WTC11 (cell line): ENCODE results near the gene EPM2A. TPM values are rescaled to one million over a fixed set of nuclear protein-coding genes. Genes with fewer than 3 reads are reported as not detected.

Experiments
- ATAC-seq: fragments of 200-7000 bp; cut with Tn5 transposase; 2 replicates; pipeline ENCODE4 v1.10.0; 2021; ENCODE audit warnings: mild to moderate bottlenecking, moderate library complexity
- CTCF ChIA-PET: fragments of 300-600 bp; sonication (Branson Sonifier 250); formaldehyde crosslinking; loops from one replicate; lab custom pipeline; 2021; ENCODE audit warnings: antibody characterized with exemption; lab: Charles Lee
- POLR2A ChIA-PET: fragments of 350-600 bp; sonication (Branson Sonifier 250); formaldehyde crosslinking; loops from one replicate; lab custom pipeline; 2021; ENCODE audit warnings: antibody characterized with exemption; lab: Charles Lee
- DNase-seq: peaks from one replicate; pipeline ENCODE4 v3.0.0; 2021; ENCODE audit warnings: low spot score
- H3K27ac Mint-ChIP-seq: 2 replicates; pipeline ENCODE4 v1.8.0; 2021; ENCODE audit warnings: mixed read lengths
- H3K27me3 Mint-ChIP-seq: 2 replicates; pipeline ENCODE4 v1.8.0; 2021; ENCODE audit warnings: low read depth, mild to moderate bottlenecking, moderate library complexity, mixed read lengths
- H3K36me3 Mint-ChIP-seq: 2 replicates; pipeline ENCODE4 v1.8.0; 2021; ENCODE audit warnings: mixed read lengths
- H3K4me1 Mint-ChIP-seq: 2 replicates; pipeline ENCODE4 v1.8.0; 2022; ENCODE audit warnings: mixed read lengths
- H3K4me3 Mint-ChIP-seq: 2 replicates; pipeline ENCODE4 v1.8.0; 2021; ENCODE audit warnings: mild to moderate bottlenecking, moderate library complexity, mixed read lengths
- H3K9me3 Mint-ChIP-seq: 2 replicates; pipeline ENCODE4 v1.8.0; 2021; ENCODE audit warnings: mixed read lengths
- AR ChIP-seq: fragments of 250-450 bp; sonication (Bioruptor Pico); IDR thresholded peaks from 2 replicates; pipeline ENCODE4 v1.9.0; 2021; ENCODE audit warnings: mild to moderate bottlenecking
- CTCF ChIP-seq: fragments of 200-600 bp; IDR thresholded peaks from 2 replicates; pipeline ENCODE4 v1.8.0; 2022; ENCODE audit warnings: antibody characterized with exemption
- ERG ChIP-seq: fragments of 250-450 bp; sonication (Bioruptor Pico); IDR thresholded peaks from 2 replicates; pipeline ENCODE4 v1.8.0; 2021; ENCODE audit warnings: mild to moderate bottlenecking
- ESRRA ChIP-seq: sonication (generic); formaldehyde crosslinking; IDR thresholded peaks from 2 replicates; pipeline ENCODE4 v1.8.1; 2022; ENCODE audit warnings: mild to moderate bottlenecking, missing genetic modification reagents, borderline replicate concordance
- FOXP1 ChIP-seq: sonication (generic); formaldehyde crosslinking; IDR thresholded peaks from 2 replicates; pipeline ENCODE4 v1.8.0; 2022; ENCODE audit warnings: missing genetic modification reagents, mild to moderate bottlenecking, moderate library complexity, borderline replicate concordance
- NFE2L1 ChIP-seq: sonication (generic); formaldehyde crosslinking; IDR thresholded peaks from 2 replicates; pipeline ENCODE4 v1.8.1; 2023; ENCODE audit warnings: missing genetic modification reagents
- NR2C2 ChIP-seq: sonication (generic); formaldehyde crosslinking; IDR thresholded peaks from 2 replicates; pipeline ENCODE4 v1.8.0; 2022; ENCODE audit warnings: mild to moderate bottlenecking, missing genetic modification reagents
- SP1 ChIP-seq: sonication (generic); formaldehyde crosslinking; conservative IDR thresholded peaks from 2 replicates; pipeline ENCODE4 v1.8.1; 2022; ENCODE audit warnings: missing genetic modification reagents
- TCF7 ChIP-seq: sonication (generic); formaldehyde crosslinking; IDR thresholded peaks from 2 replicates; pipeline ENCODE4 v1.8.0; 2022; ENCODE audit warnings: mild to moderate bottlenecking, low read depth, missing genetic modification reagents, moderate library complexity
- ZNF121 ChIP-seq: sonication (generic); formaldehyde crosslinking; IDR thresholded peaks from 2 replicates; pipeline ENCODE4 v1.8.0; 2023; ENCODE audit warnings: missing genetic modification reagents
- total RNA-seq: library from RNA; stranded (reverse); gene quantifications from 3 replicates; pipeline ENCODE4 v1.2.3, GENCODE V29; 2021
- TF ChIP-seq, protein P1 (sequence below): fragments of 250-450 bp; sonication (Bioruptor Pico); conservative IDR thresholded peaks from 2 replicates; pipeline ENCODE4 v1.9.0; 2021; ENCODE audit warnings: mild to moderate bottlenecking
- TF ChIP-seq, protein P2 (sequence below): sonication (generic); formaldehyde crosslinking; IDR thresholded peaks from 2 replicates; pipeline ENCODE4 v1.8.0; 2022; ENCODE audit warnings: mild to moderate bottlenecking, missing genetic modification reagents
- TF ChIP-seq, protein P3 (sequence below): sonication (generic); formaldehyde crosslinking; IDR thresholded peaks from 2 replicates; pipeline ENCODE4 v1.8.1; 2023; ENCODE audit warnings: mild to moderate bottlenecking, missing genetic modification reagents, borderline replicate concordance

Gene EPM2A
- total RNA-seq, 1 experiment from 2014 or later = 5.3 TPM

DNA sequence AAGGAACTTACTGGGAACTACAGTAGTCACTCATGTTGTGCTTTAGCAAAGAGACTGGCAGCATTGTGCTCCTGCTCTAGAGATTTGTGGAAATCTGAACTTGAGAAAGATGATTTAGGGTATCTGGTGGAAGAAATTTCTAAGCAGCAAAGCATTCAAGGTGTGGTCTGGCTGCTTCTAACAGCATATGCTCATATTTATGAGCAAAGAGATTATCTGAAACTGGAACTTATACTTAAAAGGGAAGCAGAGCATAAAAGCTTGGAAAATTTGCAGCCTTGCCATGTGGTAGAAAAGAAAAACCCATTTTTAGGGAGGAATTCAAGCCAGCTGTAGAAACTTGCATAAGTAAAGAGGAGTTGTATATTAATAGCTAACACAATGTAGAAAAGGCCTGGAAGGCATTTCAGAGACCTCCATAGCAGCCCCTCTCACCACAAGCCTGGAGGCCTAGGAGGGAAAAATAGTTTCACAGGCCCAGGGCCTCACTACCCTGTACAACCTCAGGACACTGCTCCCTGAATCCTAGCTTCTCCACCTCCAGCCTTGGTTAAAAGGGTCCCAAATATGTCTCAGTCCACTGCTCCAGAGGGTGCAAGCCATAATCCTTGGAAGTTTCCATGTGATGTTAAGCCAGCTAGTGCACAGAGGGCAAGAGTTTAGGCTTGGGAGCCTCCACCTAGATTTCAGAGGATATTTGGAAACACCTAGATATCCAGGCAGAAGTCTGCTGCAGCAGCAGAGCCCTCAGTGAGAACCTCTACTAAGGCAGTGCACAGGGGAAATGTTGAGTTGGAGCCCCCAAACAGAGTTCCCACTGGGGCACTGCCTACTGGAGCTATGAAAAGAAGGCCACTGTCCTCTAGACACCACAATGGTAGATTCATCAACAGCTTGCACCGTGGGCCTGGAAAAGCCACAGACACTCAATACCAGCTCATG is 6.6 kb downstream of the EPM2A start:
- Mint-ChIP-seq H3K4me3 (no peak overlapping the region), H3K27ac (no peak overlapping the region), H3K36me3 (peaks cover 24% of the 10 kb centered on the region), H3K9me3 (peaks cover 34% of the 10 kb centered on the region), H3K27me3 (no peaks in the 10 kb centered on the region; the same call in 1 of the 2 replicates), H3K4me1 (peaks cover 1% of the 10 kb centered on the region)
- TF ChIP-seq, protein P1, sequence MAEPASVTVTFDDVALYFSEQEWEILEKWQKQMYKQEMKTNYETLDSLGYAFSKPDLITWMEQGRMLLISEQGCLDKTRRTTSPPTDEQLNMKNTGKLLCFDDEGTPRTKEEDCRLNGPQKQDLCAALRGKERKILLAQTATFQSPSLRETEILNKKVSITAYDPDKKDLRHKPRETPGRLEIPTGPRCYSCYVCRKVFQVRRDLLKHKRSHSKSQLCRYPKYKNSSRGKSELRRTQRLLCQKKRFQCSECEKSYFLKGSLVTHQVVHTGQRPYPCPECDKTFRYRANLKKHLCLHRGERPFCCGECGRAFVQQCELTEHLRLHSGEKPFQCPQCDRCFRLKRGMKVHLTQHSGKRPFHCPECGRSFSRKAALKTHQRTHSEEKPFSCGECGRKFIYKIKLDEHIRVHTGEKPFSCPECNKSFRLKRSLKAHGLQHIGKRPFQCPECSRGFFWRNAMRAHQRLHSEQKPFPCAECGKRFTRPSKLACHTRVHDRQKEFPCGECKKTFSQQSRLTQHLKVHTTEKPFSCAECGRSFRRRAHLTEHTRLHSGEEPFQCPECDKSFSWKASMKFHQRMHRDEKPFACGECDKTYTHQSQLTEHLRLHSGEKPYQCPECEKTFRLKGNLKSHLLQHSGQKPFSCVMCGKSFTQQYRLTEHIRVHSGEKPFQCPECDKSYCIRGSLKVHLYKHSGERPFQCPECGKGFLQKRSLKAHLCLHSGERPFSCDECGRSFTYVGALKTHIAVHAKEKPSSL (CRISPR knock-in tag) = no peak
- TF ChIP-seq TCF7 (CRISPR knock-in tag) = no peak
- TF ChIP-seq NFE2L1 (CRISPR knock-in tag) = no peak
- no peak for TF ChIP-seq ESRRA (CRISPR knock-in tag)
- CTCF ChIA-PET = no interaction called here
- POLR2A ChIA-PET = no interaction called here
- ATAC-seq (no peak), DNase-seq (no peak)

DNA sequence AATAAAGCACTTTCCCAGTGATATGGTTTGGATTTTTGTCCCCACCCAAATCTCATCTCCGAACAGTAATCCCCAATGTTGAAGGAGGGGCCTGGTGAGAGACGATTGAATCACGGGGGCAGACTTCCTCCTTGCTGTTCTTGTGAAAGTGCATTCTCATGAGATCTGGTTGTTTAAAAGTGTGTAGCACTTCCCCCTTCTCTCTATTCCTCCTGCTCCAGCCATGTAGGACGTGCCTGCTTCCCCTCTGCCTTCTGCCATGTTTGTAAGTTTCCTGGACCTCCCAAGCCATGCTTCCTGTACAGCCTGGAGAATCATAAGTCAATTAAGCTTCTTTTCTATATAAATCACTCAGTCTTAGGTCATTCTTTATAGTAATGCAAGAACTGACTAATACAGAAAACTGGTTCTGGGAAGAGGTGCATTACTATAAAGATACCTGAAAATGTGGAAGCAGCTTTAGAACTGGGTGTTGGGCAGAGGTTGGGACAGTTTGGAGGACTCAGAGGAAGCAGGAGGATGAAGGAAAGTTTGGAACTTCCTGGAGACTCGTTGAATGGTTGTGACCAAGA is 7.4 kb downstream of the EPM2A start:
- Mint-ChIP-seq H3K9me3 (peaks cover 37% of the 10 kb centered on the region), H3K36me3 (peaks cover 24% of the 10 kb centered on the region), H3K4me1 (no peaks in the 10 kb centered on the region), H3K4me3 (no peak overlapping the region), H3K27ac (no peak overlapping the region)
- ATAC-seq = no peak
- POLR2A ChIA-PET = no interaction called here
- DNase-seq = no peak
- TF ChIP-seq TCF7 (CRISPR knock-in tag) (no peak), NR2C2 (CRISPR knock-in tag) (no peak), ERG (CRISPR knock-in tag) (no peak), CTCF (no peak), AR (CRISPR knock-in tag) (no peak), ZNF121 (no peak), FOXP1 (no peak), SP1 (CRISPR knock-in tag) (no peak)
- TF ChIP-seq, protein P2, sequence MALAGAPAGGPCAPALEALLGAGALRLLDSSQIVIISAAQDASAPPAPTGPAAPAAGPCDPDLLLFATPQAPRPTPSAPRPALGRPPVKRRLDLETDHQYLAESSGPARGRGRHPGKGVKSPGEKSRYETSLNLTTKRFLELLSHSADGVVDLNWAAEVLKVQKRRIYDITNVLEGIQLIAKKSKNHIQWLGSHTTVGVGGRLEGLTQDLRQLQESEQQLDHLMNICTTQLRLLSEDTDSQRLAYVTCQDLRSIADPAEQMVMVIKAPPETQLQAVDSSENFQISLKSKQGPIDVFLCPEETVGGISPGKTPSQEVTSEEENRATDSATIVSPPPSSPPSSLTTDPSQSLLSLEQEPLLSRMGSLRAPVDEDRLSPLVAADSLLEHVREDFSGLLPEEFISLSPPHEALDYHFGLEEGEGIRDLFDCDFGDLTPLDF (CRISPR knock-in tag) = no peak
- TF ChIP-seq, protein P3, sequence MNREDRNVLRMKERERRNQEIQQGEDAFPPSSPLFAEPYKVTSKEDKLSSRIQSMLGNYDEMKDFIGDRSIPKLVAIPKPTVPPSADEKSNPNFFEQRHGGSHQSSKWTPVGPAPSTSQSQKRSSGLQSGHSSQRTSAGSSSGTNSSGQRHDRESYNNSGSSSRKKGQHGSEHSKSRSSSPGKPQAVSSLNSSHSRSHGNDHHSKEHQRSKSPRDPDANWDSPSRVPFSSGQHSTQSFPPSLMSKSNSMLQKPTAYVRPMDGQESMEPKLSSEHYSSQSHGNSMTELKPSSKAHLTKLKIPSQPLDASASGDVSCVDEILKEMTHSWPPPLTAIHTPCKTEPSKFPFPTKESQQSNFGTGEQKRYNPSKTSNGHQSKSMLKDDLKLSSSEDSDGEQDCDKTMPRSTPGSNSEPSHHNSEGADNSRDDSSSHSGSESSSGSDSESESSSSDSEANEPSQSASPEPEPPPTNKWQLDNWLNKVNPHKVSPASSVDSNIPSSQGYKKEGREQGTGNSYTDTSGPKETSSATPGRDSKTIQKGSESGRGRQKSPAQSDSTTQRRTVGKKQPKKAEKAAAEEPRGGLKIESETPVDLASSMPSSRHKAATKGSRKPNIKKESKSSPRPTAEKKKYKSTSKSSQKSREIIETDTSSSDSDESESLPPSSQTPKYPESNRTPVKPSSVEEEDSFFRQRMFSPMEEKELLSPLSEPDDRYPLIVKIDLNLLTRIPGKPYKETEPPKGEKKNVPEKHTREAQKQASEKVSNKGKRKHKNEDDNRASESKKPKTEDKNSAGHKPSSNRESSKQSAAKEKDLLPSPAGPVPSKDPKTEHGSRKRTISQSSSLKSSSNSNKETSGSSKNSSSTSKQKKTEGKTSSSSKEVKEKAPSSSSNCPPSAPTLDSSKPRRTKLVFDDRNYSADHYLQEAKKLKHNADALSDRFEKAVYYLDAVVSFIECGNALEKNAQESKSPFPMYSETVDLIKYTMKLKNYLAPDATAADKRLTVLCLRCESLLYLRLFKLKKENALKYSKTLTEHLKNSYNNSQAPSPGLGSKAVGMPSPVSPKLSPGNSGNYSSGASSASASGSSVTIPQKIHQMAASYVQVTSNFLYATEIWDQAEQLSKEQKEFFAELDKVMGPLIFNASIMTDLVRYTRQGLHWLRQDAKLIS (CRISPR knock-in tag) = no peak
- TF ChIP-seq, all 79 proteins: peak for 0
- CTCF ChIA-PET = no interaction called here
- H3K27me3 Mint-ChIP-seq = no peaks in the 10 kb centered on the region; the same call in 1 of the 2 replicates
